OCI-LY7 (cell line): ENCODE data around the gene R3HCC1L.

ENCODE experiments used
- CTCF ChIP-seq: fragments of 200-600 bp; sonication (generic); conservative IDR thresholded peaks from 2 replicates; pipeline ENCODE4 v1.5.1; 2014; ENCODE audit warnings: mild to moderate bottlenecking, antibody characterized with exemption, low read length, moderate library complexity, mixed read lengths
- EZH2phosphoT487 ChIP-seq: fragments of 200-600 bp; sonication (generic); IDR thresholded peaks from 2 replicates; pipeline ENCODE4 v1.6.1; 2018; ENCODE audit warnings: low read depth, borderline replicate concordance, mild to moderate bottlenecking, mixed run types, antibody characterized with exemption, low read length, moderate library complexity, mixed read lengths

- no peak for TF ChIP-seq CTCF
- TF ChIP-seq EZH2phosphoT487, result no peak
Observed at GRCh38 chr10:98097175-98097574, 37.3 kb upstream of the R3HCC1L start.
